Activated CD4-positive, alpha-beta T cell treated with anti-CD3 and anti-CD28 coated beads for 1 hour (primary cell): ENCODE results near the gene BCDIN3D.

Experiments used
- DNase-seq: peaks from one replicate; pipeline ENCODE4 v3.0.0-alpha.2; 2020

The BCDIN3D gene

DNA sequence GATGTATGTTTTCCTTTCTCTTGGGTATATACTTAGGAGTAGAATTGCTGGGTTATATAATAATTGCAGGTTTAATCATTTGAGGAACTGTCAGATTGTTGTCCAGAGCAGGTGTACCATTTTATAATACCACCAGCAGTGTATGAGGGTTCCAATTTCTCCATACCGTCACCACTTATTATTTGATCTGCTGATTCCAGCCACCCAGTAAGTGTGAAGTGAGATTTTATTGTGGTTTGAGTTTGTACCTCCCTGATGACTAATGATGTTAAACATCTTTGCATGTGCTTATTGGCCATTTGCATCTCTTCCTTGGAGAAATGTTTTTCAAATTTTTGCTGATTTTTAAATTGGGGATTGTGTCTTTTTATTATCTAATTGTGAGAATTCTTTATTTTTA, 29.8 kb downstream of the BCDIN3D start:
- DNase-seq, result no peak

DNA sequence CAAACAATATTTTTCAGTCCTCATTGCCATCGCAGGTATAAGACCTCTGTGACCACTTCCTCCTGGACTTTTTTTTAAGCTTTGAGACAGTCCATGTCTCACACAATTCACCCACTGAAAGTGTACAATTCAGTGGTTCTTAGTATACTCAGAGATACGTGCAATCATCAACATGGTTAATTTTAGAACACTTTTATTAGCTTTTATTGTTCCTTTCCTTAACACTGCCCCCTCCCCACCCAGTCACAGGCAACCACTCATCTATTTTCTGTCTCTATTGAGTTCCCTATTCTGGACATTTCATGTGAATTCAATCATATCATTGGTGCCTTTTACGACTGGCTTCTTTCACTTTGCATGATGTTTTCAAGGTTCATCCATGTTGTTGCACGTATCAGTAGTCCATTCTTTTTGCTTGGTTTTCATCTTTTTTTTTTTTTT, 30.9 kb downstream of the BCDIN3D start:
- no peak for DNase-seq

DNA sequence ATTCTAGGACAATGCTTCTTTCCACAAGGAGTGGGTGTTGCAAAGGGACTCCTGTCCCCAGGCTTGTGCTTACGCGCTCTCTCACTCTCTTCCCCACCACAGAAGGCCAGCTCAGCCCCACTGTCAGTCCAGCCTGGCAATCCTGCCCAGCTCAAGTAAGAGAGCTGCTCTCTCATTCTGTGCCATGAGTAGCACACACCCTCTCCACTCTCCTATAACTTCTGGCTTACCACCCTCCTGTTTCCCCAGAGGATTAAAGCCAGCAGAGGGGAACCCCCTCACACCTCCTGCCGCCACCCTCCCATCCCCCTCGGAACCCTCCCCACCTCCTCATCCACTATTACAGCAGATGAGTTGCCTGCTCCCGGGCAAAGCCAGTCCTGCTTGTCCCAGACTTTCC, 31.8 kb downstream of the BCDIN3D start:
- no peak for DNase-seq

DNA sequence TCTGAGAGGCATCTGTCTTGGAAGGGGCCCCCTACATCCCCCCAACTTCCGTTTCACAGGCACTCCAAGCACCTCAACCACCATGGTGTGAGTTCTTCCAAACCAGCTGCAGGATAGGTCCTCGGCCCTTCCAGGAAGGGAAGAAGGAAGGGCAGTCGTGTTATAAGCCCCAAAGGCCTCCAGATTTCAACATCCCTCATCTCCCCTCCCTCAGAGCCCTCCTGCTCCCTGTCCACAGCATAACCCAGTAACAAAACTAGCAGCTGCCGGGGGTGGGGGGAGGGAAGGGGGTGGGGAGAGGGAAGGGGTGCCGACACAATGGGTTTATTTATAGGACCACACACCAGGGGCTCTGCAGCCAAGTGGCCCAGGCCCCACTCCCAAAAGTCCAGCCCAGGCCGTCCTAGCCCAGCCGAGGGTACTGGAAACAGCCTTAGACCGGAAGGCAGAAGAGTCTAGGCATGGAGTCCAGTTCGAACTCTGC, 33.0 kb downstream of the BCDIN3D start:
- DNase-seq, result no peak

DNA sequence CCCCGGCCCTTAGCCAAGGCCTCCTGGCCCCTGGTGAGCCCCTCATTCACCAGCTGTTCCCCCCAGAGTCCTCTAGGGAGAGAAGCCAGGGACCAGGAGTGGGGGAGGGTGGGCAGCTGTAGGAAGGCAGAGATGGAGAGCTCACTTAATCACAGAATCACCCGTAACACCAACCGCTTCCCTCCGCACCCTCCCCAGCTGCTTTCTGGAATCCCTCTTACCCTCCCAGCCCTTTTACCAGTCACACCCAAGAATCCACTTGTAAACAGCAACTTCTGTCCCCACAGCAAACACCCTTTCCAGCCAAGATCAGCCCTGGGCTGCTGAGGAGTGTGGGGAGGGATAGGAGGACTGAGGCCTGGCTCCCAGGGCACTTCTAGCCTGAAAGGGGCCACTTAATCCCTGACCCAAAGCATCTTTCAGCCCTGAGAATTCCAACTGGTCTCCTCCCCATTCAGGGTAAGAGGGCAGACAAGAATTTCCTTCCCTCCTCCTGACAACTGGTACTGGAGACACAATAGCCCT, 33.5 kb downstream of the BCDIN3D start:
- no peak for DNase-seq

DNA sequence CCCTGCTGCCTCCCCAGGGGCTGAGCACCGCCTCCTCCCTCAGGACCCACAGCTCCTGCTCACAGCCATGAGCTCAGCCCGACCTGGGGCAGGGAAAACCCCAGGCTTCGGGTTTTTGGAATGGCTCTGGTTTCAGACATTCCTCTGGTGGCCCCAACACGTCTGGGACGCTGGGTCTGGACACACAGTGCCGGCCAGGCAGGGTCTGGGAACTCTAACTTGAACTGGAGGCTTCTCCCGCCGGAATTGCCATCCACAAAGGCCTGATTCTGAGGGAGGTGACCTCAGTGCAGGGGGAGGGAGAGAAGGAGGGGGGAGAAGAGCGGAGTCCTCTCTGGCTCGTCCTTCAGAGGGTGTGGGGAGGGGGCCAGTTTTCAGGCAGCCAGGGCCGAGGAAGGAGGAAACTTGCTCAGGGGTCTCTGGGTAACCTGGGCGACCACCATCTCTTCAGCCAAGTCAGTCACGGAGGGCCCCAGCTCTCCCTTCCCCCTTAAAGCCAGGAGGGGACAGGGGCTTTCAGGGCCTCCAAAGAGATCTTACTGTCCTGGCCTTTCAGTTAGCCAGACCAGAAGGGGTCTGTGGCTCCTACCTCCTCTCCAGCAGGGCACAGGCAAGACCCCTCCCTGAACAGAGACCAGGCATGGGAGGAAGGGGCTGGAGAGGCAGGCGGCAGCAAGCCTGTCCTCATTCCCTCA, 34.1 kb downstream of the BCDIN3D start:
- no peak for DNase-seq

DNA sequence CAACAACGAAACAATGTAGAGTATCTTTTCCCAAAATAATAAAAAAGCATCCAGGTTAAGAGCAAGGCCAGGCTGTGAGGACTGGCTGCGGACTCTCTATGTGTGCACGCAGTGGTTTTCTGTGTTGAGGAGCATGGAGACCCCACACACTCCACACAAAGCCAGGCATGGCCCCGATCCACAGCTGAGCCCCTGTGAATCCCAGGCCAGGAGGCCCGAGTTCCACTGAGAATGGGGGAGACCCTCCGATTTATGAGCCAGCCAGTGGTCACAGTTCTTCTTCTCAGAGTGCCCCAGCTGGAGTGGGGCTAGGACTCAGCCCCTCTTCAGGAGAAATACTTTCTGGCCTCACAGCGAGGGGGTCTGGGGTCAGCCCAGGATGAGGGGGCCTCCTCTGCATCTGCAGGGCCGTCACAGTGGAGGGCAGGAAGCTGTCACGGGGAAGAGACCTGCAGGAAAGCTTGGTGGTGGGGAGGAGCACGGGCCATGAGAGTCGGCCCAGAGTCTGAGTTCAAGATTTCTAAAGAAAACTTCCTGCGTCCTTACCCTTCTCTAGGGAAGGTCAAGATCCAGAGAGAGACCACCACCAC, 34.8 kb downstream of the BCDIN3D start:
- DNase-seq, result no peak

DNA sequence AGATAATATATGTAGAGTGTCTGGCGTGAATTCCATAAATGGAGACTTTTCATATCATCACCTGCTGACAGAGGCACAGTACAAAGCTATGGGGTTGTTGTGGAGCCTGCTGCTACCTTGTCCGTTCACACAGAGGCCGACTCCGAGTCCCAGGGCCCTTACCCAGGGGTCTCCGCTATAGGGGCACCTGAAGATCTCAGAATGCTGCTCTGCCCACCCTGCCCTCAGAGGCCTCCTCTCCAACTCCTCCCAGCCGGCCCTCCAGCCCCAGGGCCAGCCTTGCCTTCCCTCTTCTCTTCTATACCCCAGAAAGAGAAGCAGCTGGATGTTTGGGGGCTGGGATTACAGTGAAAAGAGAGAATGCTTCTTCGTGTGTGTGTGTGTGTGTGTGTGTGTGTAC, 36.0 kb downstream of the BCDIN3D start:
- DNase-seq, result no peak

DNA sequence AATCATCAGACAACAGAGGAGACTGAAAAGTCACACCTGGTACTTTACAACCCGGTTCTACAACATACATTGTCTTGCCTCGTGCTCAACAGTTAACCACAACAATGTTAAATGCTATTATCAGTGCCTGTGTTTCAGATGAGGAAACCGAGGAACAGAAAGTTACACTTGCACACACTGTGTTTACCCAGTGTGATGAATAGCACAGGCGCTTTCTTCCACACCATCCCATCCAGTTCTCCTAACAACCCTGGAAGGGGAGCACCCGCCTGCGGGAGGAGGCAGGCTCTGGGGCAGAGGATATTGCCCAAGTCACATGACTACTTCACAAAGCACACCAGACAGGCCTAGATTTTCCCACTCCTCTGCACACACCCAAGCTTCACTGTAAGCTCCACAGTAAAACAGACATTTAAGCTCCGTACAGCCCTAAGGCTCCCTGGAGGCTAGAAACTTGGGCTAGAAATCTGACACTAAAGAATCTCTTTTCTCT, 36.5 kb downstream of the BCDIN3D start:
- no peak for DNase-seq

DNA sequence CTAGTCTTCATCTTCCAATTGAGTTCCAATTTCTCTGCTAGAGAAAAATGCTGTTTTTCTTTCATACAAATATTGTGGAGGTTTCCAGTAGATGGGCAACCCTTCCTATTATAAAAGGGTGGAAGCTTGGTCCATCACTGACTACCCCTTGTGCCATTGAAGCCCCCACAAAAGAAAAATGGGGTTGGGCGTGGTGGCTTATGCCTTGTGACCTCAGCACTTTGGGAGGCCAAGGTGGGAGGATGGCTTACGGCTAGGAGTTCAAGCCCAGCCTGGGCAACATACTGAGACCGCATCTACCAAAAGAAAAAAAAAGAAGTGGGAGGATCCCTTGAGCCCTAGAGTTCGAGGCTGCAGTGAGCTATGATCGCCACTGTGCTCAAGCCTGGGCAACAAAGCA, 37.5 kb downstream of the BCDIN3D start:
- DNase-seq, result no peak

DNA sequence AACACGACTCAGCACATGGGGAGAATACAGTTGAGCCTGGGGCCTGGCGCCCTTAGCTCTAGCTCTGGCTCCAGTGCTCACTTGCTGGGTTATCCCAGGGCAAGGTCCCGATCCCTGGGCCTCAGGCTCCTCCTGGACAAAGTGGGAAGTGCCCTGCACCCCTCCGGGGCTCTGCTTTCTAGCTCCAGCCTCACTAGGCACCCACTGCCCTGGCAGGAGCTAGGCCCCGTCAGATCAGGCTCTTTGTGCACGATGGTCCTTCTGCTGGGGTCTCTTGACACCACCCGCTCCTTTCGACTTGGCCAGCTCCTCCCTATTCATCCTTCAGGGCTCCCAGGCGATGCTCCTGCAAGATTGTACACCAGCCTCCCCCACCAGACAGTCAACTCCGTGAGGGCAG, 38.1 kb downstream of the BCDIN3D start:
- DNase-seq, result no peak

DNA sequence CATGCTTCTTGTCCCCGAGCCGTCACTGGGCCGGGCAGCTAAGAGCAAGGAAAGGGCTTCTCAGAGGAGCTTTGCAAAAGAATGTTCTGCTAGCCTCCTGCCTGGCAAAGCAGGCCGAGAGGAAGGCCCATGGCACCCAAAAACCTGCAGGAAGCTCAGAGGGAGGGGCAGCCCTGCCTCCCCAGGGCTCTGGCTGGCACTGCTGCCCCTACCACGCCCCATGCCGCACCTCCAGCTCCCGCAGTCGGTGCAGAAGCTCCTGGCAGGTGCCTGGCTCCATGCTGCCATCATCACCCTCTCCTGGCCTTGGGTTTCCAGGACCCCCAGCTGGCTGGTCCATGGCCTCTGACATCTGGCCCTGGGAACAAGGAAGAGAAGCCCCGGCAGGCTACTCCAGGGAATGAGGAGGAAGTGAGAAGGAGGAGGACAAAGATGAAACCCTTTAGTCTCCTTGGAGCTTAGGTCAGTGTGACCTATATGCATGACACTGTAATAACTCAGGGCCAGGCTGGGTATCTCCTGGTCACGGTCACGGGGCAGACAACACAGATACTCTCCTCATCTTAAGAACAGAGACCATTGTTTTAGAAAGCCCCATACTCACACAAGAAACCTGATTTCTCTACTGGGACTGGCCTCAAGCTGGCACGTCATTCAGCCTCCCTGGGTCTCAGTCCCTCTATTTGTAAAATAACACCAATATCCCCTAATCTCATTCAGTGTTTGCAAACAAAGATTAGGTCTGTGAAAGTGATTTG, 39.0 kb downstream of the BCDIN3D start:
- no peak for DNase-seq

DNA sequence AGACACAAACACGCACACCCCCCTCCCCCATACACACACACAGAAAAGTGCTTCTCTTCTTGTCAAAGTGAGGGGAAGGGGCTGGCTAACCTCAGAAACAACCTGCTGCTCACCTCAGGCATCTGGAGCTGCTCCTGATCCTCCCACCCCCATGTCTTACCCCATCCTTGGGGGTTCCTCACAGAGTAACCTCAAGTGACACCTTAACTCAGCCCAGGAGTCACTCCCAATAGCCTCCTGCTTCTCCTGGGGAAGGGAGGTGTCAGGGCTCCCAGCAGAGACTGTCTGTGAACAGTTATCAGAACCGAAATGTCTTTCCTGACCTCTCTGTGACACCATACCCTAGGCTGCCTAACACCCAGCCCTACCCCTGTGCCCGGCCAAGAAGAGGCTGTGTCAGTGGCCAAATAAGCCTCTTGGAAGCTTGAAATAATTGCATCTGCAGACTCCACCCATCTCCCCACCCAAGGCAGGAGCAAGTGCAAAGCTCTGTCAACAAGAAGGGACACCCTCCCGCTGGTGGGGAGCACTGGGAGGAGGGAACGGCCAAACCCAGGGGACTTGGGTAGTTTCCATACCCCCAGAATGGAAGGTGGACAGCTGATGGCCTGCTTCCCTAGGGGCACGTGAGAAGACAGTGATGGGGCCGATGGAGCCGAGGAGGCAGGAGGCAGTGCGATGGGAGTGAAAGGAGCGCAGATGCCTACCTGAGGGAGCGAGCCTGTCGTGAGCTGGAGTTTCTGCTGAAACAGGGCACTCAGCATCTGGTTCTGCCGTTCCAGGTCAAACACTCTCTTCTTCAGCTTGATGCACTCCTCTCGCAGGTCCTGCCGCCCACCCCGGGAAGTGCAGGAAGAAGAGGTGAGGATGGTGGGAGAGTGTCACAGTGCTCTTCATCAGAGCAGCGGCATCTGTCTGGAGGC, 41.5 kb downstream of the BCDIN3D start:
- no peak for DNase-seq

DNA sequence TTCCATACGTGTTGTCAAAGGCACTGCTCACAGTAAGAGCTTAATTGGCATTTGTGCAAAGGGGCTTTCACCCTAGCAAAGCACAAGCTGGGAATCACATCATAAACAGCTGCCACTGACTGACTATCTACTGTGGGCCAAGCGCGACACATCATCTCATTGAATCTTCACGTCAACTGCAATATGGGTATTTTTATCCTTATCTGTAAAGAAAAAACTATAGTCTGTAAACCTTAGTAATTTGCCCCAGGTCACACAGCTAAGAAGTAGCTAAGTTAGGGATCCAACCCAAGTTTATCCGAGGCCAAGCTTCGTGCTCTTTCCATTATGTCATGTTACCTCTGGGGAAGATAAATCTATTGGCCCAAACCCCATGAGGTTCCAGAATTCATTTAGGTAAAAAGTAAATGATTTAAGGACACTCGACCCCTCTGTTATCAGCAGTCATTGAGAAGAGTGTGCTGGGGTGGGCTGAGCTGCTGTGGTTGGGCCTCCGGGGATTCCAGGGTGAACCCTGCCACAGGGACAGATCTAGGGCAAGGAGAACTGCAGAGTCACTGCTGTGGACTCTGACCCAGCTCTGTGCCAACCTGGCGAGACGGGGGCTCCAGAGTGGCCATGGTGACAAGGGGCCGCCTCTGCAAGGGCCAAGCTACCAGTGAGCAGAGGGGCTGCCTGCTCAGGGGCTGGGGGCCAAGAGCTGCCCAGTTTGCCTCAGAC, 42.3 kb downstream of the BCDIN3D start:
- DNase-seq, result no peak

DNA sequence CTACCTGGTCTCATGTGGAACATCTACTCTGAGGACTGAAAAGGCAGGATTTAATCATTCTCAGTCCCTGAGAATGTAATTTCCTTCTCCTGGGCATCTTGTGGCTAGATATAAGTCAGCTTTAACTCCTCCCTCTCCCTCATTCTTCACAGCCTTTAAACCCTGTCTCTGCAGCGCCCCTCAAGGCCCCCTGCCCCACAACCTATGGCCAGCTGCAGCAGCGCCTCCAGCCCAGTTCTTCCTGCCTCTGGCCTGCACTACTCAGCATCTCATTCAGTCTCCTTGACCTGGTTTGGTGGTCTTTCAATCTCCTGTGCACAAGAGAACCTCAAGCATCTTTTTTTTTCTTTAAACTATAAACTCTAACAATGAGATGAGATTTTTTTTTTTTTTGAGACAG, 44.0 kb downstream of the BCDIN3D start:
- DNase-seq, result no peak

DNA sequence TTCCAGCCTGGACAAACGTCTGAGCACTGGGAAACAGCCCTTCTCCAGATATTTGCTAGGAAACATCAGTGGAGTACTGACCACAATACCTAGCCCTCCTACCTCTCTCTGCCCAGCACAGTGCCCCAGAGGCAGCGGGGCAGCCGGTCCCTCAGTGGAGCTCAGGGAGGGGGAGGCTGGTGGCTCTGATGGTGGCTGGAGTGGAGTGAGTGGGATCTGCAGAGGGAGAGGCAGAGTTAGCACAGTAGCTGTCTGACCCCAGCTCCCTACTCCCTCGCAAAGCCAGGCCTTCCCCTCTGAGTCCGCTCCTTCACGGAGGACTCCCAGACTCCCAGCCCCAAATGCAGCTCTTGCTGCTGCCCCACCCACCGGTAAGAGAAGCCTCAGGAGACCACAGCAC, 44.7 kb downstream of the BCDIN3D start:
- DNase-seq, result no peak

DNA sequence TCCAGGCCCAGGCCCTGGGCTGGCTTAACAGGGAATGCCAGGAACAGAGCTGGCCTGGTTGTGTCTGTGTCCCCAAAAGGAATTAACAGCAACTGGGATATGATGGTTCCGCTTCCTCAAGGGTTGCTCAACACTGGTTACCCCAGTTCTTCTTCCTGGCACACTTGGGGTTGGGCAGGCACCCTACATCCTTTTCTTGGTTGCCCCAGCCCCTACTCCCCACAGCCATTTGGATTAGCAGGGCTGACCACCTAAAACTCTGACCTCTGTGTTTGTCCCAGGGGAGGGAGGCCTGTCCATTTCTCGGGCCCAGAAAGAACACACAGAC, 45.5 kb downstream of the BCDIN3D start:
- DNase-seq, result no peak

DNA sequence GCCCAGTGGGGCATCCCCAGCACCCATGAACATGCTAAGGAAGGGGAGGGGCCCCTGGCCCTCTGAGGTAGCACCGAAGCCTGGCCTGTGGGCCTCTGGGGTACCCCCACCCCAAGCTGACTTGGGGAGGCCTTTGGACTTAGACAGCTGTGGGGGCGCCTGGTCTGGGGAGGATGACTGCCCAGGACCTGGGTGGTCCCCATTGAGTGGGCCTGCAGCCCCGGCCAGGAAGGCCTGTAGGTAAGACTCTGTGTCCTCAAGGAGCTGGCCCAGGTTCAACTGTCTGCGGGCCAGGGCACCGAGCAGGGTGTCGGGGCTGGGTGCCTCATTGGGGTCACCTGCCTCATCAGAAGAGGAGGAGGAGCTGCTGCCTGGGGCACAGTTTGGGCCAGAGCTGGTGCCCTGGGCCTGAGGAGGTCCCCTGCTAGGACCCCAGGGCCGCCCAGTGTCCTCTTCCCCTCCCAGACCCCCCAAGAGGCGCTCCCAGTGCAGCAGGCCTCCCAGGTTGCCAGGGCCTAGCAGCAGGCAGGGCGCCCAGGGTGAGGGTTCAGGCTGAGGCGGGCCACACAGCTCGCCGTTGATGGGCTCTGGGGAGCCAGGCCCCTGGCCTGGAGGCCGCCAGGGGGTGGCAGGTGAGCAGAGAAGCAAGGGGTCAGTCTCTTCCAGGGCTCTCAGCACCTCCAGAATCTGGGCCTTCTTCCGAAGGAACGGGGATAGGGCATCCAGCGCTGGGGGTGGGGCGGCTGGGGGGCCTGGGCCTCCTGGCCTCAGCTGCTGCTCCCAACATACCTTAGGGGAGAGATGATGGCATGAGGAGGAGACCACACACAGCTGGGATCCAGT, 46.1 kb downstream of the BCDIN3D start:
- DNase-seq, result no peak

DNA sequence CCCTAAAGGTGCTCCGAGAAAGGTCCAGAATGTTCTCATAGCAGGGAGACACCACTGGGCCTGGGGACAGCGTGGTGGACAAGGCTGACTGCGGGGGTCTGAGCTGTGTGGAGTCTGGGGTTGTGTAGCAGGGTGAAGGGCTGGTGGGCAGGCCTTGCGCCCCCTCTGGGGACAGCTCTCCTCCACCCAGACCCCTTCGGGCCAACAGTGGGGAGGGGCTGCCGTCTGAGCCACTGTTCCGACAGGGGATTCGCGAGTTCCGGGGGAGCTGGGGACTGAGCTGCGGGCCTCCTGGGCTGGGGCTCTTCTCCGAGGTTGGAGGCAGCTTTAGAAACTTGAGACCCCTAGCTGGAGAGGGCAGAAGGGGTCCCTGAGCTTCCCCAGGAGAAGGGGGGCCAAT, 46.8 kb downstream of the BCDIN3D start:
- DNase-seq, result no peak

DNA sequence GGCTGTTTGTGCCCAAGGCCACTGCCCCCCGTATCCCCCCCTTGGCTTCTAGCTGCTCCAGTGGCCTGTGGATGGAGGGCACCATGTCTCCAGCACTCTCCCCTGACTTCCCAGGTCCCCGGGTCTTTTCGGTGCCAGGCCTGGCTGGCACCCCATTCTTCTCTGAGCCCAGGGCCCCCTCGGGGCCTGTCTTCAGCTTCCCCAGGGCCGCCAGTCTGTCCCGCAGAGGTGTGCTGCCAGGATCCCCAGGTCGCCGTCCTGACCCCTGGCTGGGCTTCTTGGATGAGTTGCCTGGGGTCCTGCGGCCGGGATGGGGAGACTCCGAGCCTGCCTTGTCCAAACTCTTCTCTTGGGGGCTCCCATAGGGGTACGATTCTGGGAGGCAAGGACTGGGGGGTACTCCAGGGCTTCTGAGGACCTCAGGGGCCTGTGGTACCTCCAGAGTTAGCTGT, 47.2 kb downstream of the BCDIN3D start:
- no peak for DNase-seq
